Stimulated activated naive CD8-positive, alpha-beta T cell treated with anti-CD3 and anti-CD28 coated beads, Interleukin-15, Interleukin-2, amounts not matched to agents 100 ng/mL and 50 ng/mL, for 24 hours (primary cell): ENCODE results near the gene SCRN2.

Experiments
- H3K27ac Mint-ChIP-seq: one replicate; pipeline ENCODE4 v1.8.0; 2021; ENCODE audit warnings: mild to moderate bottlenecking, mixed read lengths
- H3K27me3 Mint-ChIP-seq: one replicate; pipeline ENCODE4 v1.8.0; 2021; ENCODE audit warnings: mixed read lengths
- H3K36me3 Mint-ChIP-seq: one replicate; pipeline ENCODE4 v1.8.0; 2021; ENCODE audit warnings: low read depth, mixed read lengths
- H3K4me1 Mint-ChIP-seq: one replicate; pipeline ENCODE4 v1.8.0; 2021; ENCODE audit warnings: low read depth, mixed read lengths
- H3K4me3 Mint-ChIP-seq: one replicate; pipeline ENCODE4 v1.8.0; 2021; ENCODE audit warnings: mild to moderate bottlenecking, mixed read lengths
- H3K9me3 Mint-ChIP-seq: one replicate; pipeline ENCODE4 v1.8.0; 2021; ENCODE audit warnings: mixed read lengths

Gene SCRN2

DNA sequence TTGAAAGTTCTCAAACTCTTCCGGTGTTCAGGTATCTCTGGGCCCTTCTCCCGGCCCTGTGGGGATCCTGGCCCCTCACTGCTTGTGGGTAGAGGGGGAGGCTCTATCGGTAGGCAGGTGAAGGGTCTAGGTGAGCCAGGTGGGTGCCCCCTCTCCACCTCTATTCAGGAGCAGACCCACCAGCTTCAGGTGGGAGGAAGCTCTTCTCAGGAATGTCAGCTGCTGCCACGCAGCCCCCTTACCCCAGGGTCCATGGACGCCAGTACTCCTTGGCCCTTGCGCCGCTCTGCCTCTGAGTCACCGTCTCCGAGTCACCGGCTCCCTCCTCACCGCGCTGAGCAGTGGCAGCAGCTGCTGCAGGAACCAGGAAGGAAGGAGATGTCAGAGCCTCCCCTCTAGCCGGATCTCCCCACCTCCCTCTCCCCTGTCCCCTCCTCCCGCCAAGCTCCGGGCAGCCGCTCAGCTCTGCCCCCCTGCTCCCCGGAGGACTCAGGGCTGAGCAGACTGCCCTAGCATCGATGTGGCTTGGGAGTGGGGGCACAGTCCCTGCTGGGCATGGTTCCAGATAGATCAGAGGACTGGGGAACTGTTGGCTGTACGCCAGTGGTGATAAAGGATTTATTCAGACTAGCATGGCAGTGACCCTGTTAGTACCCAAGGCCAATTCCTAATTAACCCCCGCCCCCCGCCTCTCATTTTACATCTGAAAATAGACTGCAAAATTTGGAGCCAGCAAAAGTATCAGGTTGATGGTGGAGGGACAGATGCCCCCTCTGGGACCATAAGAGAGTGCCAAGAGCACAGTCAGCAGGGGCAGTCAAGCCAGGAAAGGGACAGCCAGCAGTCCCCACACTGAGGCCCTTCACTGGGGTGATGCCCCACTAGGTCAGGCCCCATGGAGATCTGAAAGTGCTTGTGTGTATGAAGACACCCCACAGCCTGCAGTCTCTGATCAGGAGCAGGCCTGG is 19.4 kb downstream of the SCRN2 start, which contains the start of gene OSBPL7:
Gene OSBPL7 (minus strand): TSS at position 371 of the 968 bp plus-strand sequence. CDS start 1,516 bp downstream, outside the sequence.
- Mint-ChIP-seq H3K4me1 (peaks cover 25% of the 10 kb centered on the region), H3K36me3 (peaks cover 32% of the 10 kb centered on the region), H3K9me3 (no peaks in the 10 kb centered on the region), H3K27me3 (no peaks in the 10 kb centered on the region), H3K27ac (peak within 1 kb of the TSS; percentile 87), H3K4me3 (peak within 1 kb of the TSS; percentile 94)

DNA sequence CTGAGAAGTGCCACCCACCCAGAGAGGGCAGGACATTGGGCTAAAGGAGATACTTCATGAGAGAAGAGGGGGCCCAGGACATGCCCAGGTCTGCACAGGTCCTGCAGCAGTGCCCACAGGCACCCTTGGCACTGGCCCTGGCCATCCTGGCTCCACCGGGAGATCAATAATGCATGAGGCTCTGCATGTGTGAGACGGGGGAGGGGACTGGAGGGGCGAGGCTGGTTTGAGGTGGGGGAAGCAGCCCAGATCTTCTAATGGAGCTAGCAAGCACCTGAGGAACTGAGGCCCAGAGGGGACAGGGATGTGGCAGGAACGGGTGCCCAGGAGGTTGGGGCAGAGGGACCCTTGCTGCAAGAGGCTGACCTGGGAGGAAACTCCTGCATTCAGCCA is 20.0 kb downstream of the SCRN2 start:
- no peaks in the 10 kb centered on the region for H3K9me3 Mint-ChIP-seq
- H3K4me1 Mint-ChIP-seq = peaks cover 25% of the 10 kb centered on the region
- H3K27ac Mint-ChIP-seq = peak overlapping the region; percentile 87
- H3K27me3 Mint-ChIP-seq = no peaks in the 10 kb centered on the region
- H3K36me3 Mint-ChIP-seq = peaks cover 26% of the 10 kb centered on the region
- peak overlapping the region; percentile 94 for H3K4me3 Mint-ChIP-seq

GRCh38 chr17:47820033-47820789 is 20.9 kb downstream of the SCRN2 start:
- no peaks in the 10 kb centered on the region for H3K27me3 Mint-ChIP-seq
- peaks cover 20% of the 10 kb centered on the region for H3K36me3 Mint-ChIP-seq
- peak overlapping the region; percentile 87 for H3K27ac Mint-ChIP-seq
- H3K4me1 Mint-ChIP-seq = peaks cover 25% of the 10 kb centered on the region
- H3K9me3 Mint-ChIP-seq = no peaks in the 10 kb centered on the region
- peak overlapping the region; percentile 94 for H3K4me3 Mint-ChIP-seq

DNA sequence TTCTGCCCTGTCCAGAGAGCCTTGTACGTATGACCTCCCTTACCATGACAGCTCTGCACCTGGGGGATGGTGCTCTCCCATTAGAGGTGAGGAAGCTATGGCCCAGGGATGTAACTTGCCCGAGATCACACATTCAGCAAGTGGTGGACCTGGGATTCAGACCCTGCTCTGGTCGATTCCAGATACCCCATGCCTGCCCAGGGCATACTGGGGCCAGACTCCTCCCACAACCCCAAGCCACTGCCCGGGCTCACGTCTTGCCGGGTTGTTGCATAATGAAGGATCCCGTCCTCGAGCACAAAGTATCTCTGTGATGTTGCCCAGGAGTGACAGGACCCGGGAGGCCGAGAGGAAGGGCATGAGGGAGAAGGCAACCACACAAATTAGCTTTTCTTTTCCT is 21.6 kb downstream of the SCRN2 start:
- Mint-ChIP-seq H3K9me3 (no peaks in the 10 kb centered on the region), H3K27me3 (no peaks in the 10 kb centered on the region), H3K4me1 (peaks cover 25% of the 10 kb centered on the region), H3K36me3 (peaks cover 16% of the 10 kb centered on the region), H3K4me3 (no peak overlapping the region), H3K27ac (no peak overlapping the region)

DNA sequence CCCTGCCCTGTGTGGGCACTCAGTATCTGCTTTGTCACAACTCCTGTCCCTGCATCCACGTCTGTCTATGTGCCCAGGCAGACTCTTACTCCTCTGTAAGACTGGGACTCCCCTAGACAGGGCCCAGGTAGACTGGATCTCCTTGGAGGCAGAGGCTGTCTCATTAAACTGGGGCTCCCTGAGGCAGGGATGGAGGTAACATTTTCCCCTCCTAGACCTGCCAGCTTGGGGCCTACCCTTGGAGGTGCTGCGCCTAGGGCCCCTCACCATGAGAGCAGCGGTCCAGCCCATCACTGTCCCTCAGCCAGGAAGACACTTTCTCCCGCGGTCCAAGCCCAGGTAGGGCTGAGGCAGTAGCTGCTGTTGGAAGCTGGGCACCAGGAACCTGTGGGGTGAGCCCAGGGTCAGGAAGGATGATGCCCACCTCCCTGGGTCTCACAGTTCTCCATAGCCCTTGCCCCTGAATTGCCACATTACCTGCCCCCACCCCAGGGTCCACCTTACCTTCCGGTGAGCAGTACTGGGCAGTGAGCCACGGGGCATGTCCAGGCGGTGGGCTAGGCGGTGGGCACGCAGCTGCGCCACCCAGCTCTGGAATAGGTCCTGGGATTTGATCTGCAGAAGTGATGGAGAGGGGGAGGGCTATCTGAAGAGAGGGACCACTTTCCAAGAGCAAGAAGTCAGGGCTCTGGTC is 22.9 kb downstream of the SCRN2 start:
- Mint-ChIP-seq H3K4me3 (no peak overlapping the region), H3K36me3 (peaks cover 13% of the 10 kb centered on the region), H3K9me3 (no peaks in the 10 kb centered on the region), H3K4me1 (peaks cover 25% of the 10 kb centered on the region), H3K27ac (no peak overlapping the region), H3K27me3 (no peaks in the 10 kb centered on the region)

DNA sequence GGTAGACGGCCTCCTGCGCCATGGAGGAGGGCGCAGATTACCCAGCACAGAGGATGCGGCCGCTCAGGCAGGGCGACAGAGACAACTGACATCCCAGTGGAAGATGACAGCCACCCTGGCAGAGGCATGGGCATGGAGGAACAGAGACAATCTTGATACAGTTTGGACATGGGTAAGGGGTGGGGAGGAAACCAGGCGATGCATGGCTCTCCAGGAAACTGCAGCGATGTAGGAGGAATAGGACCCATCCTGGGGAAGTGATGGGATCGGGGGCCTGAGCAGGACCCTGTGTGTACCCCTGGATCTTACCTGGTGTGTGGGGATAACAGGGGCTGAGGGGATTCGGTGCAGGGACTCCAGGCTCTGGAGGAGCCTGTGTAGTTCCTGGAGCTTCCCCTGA is 24.1 kb downstream of the SCRN2 start:
- no peak overlapping the region for H3K27ac Mint-ChIP-seq

DNA sequence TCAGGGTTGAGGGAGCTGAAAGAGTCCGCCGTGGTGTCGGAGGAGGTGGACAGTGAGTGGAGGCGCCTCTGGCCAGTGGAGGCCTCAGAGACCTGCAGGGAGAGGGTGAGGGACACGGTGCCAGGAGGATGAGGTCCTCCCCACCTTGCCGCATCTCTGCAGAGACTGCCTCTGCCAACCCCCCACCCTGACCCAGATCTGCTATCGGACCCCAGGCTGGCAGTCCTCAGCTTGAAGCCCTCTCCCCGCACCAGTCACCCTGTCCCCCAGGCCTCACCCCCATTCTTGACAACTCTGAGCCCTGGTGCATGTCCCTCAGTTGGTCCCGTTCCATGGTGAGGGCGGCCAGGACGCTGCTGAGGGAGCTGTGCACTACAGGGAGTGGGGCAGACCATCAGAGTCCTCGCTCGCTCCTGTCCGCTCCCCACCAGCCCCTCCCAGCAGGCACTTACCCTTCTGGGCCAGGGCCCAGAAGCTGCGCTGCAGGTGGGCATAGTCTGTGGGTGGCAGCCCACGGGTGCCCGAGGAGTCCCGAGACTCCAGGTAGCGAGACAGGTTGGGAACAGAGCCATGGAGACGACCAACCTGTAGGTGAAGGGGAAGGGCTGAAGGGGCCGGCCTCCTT is 24.9 kb downstream of the SCRN2 start:
- Mint-ChIP-seq H3K4me3 (no peak overlapping the region), H3K9me3 (no peaks in the 10 kb centered on the region), H3K27ac (no peak overlapping the region), H3K4me1 (peaks cover 15% of the 10 kb centered on the region), H3K27me3 (no peaks in the 10 kb centered on the region), H3K36me3 (peaks cover 30% of the 10 kb centered on the region)

More for the DNA sequence above, 24.1 kb downstream of the SCRN2 start:
- Mint-ChIP-seq H3K27me3 (no peaks in the 10 kb centered on the region), H3K36me3 (peaks cover 23% of the 10 kb centered on the region), H3K4me1 (peaks cover 16% of the 10 kb centered on the region), H3K4me3 (no peak overlapping the region), H3K9me3 (no peaks in the 10 kb centered on the region)

- Mint-ChIP-seq H3K36me3 (peaks cover 34% of the 10 kb centered on the region), H3K27ac (no peak overlapping the region), H3K9me3 (no peaks in the 10 kb centered on the region), H3K4me1 (peaks cover 9% of the 10 kb centered on the region), H3K27me3 (no peaks in the 10 kb centered on the region), H3K4me3 (no peak overlapping the region)
Observed at GRCh38 chr17:47815106-47815918, 25.8 kb downstream of the SCRN2 start.

GRCh38 chr17:47813512-47814031 is 27.5 kb downstream of the SCRN2 start:
- H3K36me3 Mint-ChIP-seq = peaks cover 45% of the 10 kb centered on the region
- no peaks in the 10 kb centered on the region for H3K9me3 Mint-ChIP-seq
- H3K27ac Mint-ChIP-seq = no peak overlapping the region
- no peaks in the 10 kb centered on the region for H3K27me3 Mint-ChIP-seq
- H3K4me1 Mint-ChIP-seq = peaks cover 14% of the 10 kb centered on the region
- no peak overlapping the region for H3K4me3 Mint-ChIP-seq

DNA sequence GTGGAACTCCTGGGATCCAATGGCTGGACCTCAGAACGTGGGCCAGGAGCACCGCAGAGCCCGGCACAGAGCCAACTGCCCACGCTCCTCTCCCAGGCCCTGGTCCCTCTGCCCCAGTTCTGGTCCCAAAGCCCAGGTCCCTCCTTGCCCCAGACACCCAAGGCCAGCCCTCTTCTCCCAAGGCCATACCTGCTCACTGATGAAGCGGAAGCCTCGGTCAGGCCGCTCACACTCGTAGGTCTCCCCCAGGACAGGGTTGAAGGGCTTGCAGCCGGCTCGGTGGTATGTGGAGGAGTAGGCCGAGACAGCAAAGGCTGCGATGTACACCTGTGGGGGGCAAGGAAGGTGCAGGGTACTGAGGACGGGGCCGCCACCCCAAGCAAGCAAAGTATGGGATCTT is 28.0 kb downstream of the SCRN2 start:
- Mint-ChIP-seq H3K4me3 (no peak overlapping the region), H3K27ac (no peak overlapping the region), H3K36me3 (peaks cover 45% of the 10 kb centered on the region), H3K27me3 (no peaks in the 10 kb centered on the region), H3K4me1 (peaks cover 14% of the 10 kb centered on the region), H3K9me3 (no peaks in the 10 kb centered on the region)

GRCh38 chr17:47812146-47812920 is 28.7 kb downstream of the SCRN2 start:
- Mint-ChIP-seq H3K36me3 (peaks cover 46% of the 10 kb centered on the region), H3K9me3 (no peaks in the 10 kb centered on the region), H3K27ac (peak overlapping the region; percentile 9), H3K4me3 (no peak overlapping the region), H3K4me1 (peaks cover 14% of the 10 kb centered on the region), H3K27me3 (no peaks in the 10 kb centered on the region)

- Mint-ChIP-seq H3K27ac (peak overlapping the region; percentile 41), H3K4me1 (peaks cover 14% of the 10 kb centered on the region), H3K9me3 (no peaks in the 10 kb centered on the region), H3K27me3 (no peaks in the 10 kb centered on the region), H3K36me3 (peaks cover 47% of the 10 kb centered on the region), H3K4me3 (no peak overlapping the region)
Observed at GRCh38 chr17:47811709-47812108, 29.4 kb downstream of the SCRN2 start.
